ENCODE data around the gene AHDC1.

DNA sequence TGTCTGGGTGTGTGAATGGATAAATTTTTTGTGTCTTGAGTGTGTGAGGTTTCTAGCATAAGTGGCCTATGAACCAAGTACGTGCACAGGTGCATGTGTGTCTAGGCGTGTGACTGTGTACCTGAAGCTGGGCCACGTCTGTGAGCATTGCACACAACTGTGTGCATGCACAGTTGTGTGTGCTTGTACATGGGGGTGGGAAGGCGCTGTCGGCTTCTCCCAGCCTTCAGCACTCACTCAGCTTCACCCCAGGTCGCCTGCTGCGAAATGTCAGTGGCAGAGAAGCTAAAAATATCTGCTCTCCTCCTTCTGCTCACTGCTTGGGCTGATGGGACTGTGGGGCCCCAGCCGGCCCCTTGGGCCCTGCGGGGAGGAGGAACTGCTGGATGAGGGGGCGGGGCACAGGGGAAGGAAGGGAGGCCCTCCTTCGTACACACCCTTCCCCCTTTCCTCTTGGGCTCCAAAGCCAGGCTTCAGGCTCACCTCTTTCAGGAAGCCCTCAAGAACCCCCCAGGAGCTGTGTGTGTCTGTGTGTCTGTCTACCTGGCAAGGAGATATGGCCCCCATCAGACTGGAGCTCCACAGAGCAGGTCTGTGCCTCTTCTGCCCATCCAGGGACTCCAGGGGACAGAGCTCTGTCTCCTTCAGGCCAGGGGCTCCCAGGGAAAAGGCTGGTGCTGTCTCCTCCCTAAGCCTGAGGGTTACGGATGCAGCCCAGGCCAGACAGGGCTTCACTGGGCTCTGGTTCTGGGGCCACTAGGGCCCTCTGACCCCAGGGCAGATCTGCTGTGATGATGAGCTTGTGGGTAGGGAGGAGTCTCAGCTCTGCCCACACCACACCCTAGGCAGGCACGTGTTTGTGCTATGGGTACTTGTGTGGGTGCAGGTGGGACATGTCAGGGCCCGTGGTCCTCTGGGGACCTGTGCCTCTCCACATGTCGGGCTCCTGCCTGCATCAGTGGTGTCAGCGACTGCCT is 78.4 kb downstream of the AHDC1 start:
- TF ChIP-seq CTCF (IDR thresholded peaks at IDR 0.05; ENCODE audit: poor library complexity) (no peak), EZH2 (IDR thresholded peaks at IDR 0.05; ENCODE audit: borderline replicate concordance) (no peak)
